ENCODE measurements around the gene FOS.

FOS gene

GRCh38 chr14:75232191-75232590 lies 46.4 kb upstream of the FOS start:
- ChIA-PET POLR2A (no interaction called here), CTCF (interaction anchor here (0.7 kb wide), 1 partner anchor 257 kb away, joined by 4 read pairs; no protein-coding TSS in a partner anchor)

GRCh38 chr14:75232597-75232996 lies 46.0 kb upstream of the FOS start:
- TF ChIP-seq ZNF658 (tag by site-specific recombination; IDR thresholded peaks at IDR 0.05): no peak
- TF ChIP-seq KLF9 (tag by site-specific recombination; IDR thresholded peaks at IDR 0.05; ENCODE audit: low read depth): no peak
- no peak for TF ChIP-seq ZNF24 (tag by site-specific recombination; IDR thresholded peaks at IDR 0.05)
- TF ChIP-seq ZNF433 (tag by site-specific recombination; IDR thresholded peaks at IDR 0.05; ENCODE audit: low read depth): no peak
- TF ChIP-seq, protein P1, sequence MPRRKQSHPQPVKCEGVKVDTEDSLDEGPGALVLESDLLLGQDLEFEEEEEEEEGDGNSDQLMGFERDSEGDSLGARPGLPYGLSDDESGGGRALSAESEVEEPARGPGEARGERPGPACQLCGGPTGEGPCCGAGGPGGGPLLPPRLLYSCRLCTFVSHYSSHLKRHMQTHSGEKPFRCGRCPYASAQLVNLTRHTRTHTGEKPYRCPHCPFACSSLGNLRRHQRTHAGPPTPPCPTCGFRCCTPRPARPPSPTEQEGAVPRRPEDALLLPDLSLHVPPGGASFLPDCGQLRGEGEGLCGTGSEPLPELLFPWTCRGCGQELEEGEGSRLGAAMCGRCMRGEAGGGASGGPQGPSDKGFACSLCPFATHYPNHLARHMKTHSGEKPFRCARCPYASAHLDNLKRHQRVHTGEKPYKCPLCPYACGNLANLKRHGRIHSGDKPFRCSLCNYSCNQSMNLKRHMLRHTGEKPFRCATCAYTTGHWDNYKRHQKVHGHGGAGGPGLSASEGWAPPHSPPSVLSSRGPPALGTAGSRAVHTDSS (tag by site-specific recombination; IDR thresholded peaks at IDR 0.05): no peak
- TF ChIP-seq, protein P2, sequence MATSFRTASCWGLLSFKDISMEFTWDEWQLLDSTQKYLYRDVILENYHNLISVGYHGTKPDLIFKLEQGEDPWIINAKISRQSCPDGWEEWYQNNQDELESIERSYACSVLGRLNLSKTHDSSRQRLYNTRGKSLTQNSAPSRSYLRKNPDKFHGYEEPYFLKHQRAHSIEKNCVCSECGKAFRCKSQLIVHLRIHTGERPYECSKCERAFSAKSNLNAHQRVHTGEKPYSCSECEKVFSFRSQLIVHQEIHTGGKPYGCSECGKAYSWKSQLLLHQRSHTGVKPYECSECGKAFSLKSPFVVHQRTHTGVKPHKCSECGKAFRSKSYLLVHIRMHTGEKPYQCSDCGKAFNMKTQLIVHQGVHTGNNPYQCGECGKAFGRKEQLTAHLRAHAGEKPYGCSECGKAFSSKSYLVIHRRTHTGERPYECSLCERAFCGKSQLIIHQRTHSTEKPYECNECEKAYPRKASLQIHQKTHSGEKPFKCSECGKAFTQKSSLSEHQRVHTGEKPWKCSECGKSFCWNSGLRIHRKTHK (tag by site-specific recombination; IDR thresholded peaks at IDR 0.05): no peak
- TF ChIP-seq ZNF248 (tag by site-specific recombination; IDR thresholded peaks at IDR 0.05): no peak
- no peak for TF ChIP-seq GLI4 (tag by site-specific recombination; IDR thresholded peaks at IDR 0.05)
- no peak for TF ChIP-seq ZFHX2 (tag by site-specific recombination; conservative IDR thresholded peaks at IDR 0.05)
- no peak for TF ChIP-seq ZNF830 (tag by site-specific recombination; IDR thresholded peaks at IDR 0.05; ENCODE audit: low read depth)
- no peak for TF ChIP-seq ZNF585B (tag by site-specific recombination; IDR thresholded peaks at IDR 0.05)
- no peak for TF ChIP-seq ZNF223 (tag by site-specific recombination; IDR thresholded peaks at IDR 0.05)
- no peak for TF ChIP-seq ZNF558 (tag by site-specific recombination; IDR thresholded peaks at IDR 0.05)
- TF ChIP-seq, protein P3, sequence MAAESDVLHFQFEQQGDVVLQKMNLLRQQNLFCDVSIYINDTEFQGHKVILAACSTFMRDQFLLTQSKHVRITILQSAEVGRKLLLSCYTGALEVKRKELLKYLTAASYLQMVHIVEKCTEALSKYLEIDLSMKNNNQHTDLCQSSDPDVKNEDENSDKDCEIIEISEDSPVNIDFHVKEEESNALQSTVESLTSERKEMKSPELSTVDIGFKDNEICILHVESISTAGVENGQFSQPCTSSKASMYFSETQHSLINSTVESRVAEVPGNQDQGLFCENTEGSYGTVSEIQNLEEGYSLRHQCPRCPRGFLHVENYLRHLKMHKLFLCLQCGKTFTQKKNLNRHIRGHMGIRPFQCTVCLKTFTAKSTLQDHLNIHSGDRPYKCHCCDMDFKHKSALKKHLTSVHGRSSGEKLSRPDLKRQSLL (tag by site-specific recombination; IDR thresholded peaks at IDR 0.05): no peak
- no peak for TF ChIP-seq ZBTB1 (tag by site-specific recombination; IDR thresholded peaks at IDR 0.05)
- TF ChIP-seq KLF17 (tag by site-specific recombination; IDR thresholded peaks at IDR 0.05): no peak
- no peak for TF ChIP-seq HOXC10 (CRISPR knock-in tag; IDR thresholded peaks at IDR 0.05)
- no peak for TF ChIP-seq ZNF776 (tag by site-specific recombination; IDR thresholded peaks at IDR 0.05; ENCODE audit: borderline replicate concordance)
- Histone ChIP-seq H3K4me3 (ENCODE audit: low read depth, low read length) (no peak overlapping the region), H3K27ac (ENCODE audit: extremely low read depth, low read depth, low read length) (no peak overlapping the region), H3K36me3 (ENCODE audit: control insufficient read depth in 2 of 2, insufficient read depth in 1 of 2, low read length in 2 of 2) (no peaks in the 10 kb centered on the region), H3K9me3 (ENCODE audit: control insufficient read depth, insufficient read depth, low read depth, low read length) (no peaks in the 10 kb centered on the region), H3K4me1 (ENCODE audit: control insufficient read depth, insufficient read depth, low read length) (no peaks in the 10 kb centered on the region; the same call in 1 of the 2 replicates)
- ChIA-PET CTCF (interaction anchor here (0.7 kb wide), 1 partner anchor 257 kb away, joined by 4 read pairs; no protein-coding TSS in a partner anchor), POLR2A (no interaction called here)

More at GRCh38 chr14:75232191-75232590, 46.4 kb upstream of the FOS start:
- Histone ChIP-seq H3K36me3 (ENCODE audit: control insufficient read depth in 2 of 2, insufficient read depth in 1 of 2, low read length in 2 of 2) (no peaks in the 10 kb centered on the region), H3K4me3 (ENCODE audit: low read depth, low read length) (no peak overlapping the region), H3K4me1 (ENCODE audit: control insufficient read depth, insufficient read depth, low read length) (no peaks in the 10 kb centered on the region; the same call in 1 of the 2 replicates), H3K9me3 (ENCODE audit: control insufficient read depth, insufficient read depth, low read depth, low read length) (no peaks in the 10 kb centered on the region), H3K27ac (ENCODE audit: extremely low read depth, low read depth, low read length) (no peak overlapping the region)
- TF ChIP-seq HOXC10 (CRISPR knock-in tag; IDR thresholded peaks at IDR 0.05) (no peak), ZNF10 (tag by site-specific recombination; IDR thresholded peaks at IDR 0.05) (no peak)
